NCI-H2029 (cell line): ENCODE data around the gene C2orf15.
"Not testable (repeated sequence)": the region's sequence is repeated elsewhere in the genome, so short reads cannot be mapped to it uniquely, and the experiment has no call there.

Experiments used
- DNase-seq: peaks from one replicate; lab custom pipeline; 2025; lab: John Stamatoyannopoulos, UW

Gene C2orf15, protein sequence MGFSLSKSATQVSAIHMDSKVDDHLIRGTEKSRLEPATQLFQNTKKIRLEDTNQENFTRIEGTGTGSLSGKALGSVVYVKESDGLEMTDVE

DNA sequence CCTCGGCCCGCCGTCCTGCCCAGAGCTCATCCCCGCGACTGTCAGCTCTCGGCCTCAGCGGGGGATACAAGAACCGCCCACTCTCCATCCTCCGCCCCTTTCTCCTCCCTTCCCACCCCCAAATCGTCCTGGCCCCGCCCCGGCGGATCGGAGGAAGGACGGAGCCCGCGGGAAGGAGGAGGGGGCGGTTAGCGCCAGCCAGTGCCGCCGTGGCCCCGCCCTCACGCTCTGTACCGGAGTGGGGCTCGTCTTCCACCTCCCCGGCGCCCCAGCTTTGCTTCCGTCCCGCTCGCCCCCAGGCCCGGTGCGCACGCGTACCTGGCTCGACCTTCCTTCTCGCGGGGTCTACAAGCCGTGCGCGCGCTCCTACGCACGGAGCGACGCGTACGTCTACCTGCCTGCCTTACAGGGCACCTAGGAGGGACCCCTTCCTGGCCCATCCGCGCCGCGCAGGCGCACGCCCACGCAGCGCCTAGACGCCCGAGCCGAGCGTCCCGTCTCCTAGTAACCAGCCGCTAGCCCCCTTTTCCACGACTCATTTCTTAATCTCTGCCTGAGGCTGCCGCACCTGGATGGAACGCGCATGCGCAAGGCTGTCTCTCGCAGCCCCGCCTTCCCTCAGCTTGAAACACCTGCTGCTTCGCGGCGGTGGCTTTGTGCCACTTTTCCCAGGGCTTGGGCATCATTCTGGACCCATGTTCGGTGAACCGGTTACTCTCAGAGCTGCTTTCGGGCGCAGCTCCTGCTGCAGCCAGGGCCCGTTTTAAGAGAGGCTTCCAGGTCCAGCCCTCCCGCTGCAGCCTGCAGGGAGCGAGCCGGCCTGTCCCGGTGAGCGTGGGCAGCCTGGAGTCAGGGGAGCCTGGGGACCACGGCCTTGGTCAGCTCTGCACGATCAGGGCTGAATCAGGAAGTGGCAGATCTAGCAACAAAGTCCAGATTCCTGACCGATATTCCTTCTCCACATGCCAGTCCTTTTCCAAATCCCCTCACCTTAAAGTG lies at the start of gene C2orf15:
Gene C2orf15, plus strand, starts transcription at position 598 of the 999 bp plus-strand sequence. CDS start 8,852 bp downstream, outside the sequence.
- DNase-seq: peak; percentile 97

DNA sequence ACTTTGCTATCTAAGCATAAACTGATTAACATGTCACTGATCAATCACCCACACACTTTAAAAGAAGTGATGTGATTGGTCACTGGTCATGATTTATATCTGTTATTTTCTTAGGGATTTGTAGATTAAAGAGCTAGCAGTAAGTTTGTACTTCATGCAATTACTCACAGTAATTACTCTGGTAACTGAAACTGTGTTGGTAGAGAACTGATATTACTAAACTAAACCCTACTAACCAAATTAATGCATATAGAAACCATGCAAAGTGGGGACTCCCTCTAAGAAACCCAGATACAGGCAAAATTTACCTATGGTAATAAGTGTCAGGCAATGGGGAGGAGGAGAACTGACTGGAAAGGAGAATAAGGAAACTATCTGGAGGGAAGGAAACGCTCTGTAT lies 44.8 kb upstream of the C2orf15 start:
- DNase-seq: no peak

DNA sequence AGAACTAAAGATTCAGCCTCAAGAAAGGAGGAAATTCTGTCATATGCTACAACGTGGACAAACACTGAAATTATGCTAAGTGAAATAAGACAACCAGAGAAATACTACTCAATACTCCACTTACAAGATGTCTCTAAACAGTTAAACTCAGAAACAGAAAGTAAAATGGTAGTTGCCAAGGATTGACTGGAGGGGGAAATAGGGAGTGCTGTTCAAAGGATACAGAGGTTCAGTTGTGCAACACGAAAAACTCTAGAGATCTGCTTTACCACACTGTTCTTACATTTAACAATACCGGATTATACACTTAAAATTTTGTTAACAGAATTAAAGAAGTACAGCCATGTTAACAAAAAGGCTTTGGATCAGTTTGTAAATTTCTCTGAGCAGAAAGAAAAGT lies 39.8 kb upstream of the C2orf15 start:
- no peak for DNase-seq

DNA sequence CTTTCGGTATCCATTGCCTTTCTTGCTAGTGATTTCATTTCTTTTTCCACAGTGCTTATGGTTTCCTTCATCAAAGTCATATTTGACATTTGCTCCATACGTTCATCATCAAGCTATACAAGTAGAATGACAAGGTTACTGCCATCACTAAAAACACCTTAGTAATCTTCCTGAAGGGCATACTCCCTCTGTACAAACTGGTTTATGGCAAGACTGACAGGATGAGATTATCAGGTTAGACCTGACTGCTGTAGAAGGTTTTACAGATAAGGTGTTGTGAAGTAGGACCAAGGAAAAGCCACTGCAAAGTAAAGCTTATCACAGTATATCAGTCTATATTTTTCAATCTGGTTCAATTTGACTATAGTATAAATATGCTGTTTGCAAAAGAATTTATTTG lies 37.5 kb upstream of the C2orf15 start:
- DNase-seq: no peak

DNA sequence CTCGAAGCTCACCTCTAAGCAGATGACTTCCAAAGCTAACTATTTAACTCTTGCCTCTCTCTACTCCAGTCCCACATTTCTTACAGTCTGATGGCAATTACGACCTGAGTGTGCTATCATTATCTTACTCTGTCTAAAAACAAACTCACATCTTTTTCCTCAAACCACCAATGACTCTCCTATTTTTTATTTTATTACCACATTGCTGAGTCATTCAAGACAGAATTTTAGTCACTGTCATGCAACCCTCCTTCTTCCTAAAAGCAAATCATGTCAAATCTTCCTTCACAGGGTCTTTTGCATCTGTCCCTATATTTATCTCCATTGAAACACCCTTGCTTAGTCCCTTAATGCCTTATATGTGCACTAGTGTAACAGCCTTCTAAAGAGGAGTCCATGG lies 34.6 kb upstream of the C2orf15 start:
- no peak for DNase-seq

DNA sequence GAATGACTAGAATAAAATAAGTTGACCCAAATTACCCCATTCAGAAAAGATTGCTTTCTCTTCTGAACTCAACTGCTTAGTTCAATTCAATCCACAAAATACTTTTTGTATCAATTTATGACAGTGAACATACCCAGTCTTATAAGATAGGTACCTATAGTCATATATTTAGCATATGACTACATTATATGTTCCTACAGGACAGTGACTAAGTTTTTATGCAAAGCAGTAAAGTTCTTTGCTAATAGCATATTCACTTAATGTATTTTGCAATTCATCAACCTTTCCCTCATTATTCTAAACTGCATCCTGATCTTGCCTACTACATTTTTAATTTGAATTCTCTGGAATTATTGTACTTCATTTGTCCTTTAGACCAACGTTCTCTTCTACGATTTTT lies 30.3 kb upstream of the C2orf15 start:
- DNase-seq: no peak

DNA sequence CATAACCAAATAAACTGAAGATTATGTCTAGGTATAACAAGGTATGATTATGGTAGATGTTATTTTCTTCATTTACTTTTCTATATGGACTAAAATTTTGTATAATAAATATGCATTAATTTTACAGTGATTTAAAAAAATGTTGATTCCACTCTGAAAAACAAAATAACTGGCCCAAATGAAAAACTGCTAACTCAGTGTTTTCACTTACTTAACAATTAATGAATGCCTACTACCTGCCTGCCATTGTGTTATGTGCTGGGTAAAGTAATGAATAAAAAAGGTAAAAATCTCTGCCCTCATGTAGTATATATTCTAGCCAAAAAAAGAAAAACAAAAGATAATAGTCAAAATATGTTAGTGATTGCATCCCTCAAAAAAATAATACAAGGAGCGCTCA lies 29.6 kb upstream of the C2orf15 start:
- DNase-seq: no peak

DNA sequence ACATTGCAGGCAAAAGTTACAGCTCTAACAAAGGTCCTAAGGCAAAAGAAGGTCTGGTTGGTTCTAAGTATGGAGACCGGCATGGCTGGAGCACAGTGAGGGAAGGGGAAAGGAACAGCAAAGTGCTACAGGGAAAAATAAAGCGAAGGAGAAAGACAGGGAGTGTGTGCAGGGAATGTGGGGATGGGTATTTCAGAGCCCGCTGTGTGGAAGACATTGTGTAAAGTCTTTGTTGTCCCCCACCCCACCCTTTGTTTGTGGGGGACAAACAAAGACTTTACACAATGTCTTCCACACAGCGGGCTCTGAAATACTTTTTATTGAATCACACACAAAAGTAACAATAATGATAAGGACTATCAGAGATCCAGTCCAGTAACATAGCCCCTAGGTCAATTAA lies 28.9 kb upstream of the C2orf15 start:
- DNase-seq: no peak

DNA sequence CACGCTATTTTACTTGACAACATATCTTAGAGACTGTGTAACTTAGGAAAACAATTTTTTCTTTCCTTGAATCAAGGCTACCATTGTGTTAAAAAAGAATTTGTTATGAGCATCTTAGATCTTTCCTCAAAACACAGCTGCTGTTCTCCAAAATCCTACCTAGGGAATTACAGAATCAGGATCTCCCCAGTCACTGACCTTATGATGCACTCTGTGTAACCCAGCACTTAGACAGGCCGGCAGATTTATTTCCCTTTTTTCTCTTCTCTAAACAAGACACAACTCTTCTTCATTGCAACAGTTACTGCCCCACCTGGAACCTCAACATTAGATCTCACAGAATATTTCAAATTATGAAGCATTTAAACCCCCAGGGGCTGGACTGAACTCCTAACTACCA lies 13.5 kb upstream of the C2orf15 start:
- no peak for DNase-seq

DNA sequence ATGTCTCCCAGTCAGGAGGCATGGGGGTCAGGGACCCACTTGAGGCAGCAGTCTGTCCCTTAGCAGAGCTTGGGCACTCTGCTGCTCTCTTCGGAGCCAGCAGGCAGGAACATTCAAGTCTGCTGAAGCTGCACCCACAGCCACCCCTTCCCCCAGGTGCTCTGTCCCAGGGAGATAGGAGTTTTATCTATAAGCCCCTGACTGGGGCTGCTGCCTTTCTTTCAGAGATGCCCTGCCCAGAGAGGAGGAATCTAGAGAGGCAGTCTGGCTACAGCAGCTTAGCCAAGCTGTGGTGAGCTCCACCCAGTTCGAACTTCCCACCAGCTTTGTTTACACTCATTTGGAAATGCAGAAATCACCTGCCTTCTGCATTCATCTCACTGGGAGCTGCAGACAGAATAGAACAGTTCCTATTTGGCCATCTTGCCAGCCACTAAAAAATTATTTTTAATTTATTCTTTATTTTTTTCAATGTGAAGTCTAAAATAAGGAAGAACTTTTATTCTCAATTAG lies 6.4 kb upstream of the C2orf15 start:
- DNase-seq: not testable (repeated sequence)

DNA sequence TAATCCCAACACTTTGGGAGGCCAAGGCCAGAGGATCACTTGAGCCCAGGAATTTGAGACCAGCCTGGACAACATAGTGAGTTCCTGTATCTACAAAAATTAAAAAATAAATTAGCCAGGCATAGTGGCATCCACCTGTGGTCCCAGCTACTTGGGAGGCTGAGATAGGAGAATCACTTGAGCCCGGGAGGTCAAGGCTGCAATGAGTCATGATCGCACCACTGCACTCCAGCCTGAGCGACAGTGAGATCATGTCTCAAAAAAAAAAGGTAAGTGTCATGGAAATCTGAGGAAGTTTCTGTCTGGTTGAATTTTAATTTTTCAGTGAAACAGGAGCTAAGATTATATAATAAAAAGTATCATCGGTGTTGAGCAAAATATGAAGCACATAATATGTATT lies 2.5 kb upstream of the C2orf15 start:
- no peak for DNase-seq

DNA sequence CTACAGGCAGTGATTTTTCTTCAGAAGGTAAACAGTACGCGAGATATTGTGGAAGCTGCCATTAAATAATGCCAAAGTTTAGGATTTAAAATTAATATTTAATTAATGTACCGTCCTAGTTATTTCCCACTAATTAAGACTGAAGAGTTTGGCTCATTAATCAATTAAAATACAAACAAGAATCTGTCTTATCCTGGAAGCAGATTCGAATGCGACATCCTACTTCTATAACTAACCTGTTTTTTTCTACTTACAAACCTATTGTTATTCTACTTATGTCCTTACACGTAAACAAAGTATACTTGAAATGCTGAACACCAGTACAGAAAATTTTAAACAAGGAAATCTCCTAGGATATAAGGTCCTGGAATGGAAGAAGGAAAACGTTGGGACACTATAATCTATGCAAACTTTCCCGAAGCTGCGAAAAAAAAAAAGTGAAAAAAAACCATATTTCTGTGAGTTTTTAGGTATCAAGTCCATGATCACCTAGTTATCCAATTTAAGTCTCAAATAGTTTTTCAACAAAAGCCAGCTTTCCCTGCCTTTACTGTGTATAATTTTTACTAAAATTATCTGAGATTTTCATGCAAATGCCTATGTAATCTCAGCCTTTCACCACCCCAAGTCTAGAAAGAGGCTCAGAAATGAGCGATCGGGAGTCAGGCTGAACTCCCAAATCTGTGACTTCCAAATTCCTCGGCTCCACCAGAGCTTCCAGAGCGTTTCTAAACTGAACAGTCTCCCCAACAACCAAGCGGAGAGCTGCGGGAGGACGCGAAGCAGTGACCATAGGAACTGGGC lies 1.2 kb upstream of the C2orf15 start:
- DNase-seq: no peak

DNA sequence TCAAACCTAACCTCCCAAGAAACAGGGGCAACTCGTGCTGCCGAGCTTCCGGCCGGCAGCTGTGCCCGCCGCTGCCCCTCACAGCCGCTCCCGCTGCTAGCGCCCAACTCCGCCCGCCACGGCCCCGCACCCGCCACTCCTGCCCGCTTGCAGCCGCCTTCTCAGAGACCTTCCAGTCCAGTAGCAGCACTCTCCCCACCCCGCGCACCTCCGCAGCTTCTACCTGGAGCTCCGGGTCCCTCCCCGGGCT lies 722 bp upstream of the C2orf15 start:
- DNase-seq: no peak

DNA sequence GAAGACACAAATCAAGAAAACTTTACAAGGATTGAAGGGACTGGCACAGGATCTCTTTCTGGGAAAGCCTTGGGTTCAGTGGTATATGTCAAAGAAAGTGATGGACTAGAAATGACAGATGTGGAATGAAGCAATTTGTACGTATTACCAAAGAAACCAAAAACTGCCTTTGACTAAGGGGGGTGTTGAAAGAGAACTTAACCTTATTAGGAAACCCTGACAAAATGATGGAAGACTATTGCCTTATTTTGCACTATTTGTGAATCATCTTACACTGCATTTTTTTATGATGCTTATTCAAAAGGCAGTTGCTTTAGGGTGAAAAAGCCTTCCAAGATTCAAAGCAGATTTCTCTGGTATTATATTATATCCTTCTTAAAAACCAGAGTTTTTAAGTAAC lies 9.2 kb downstream of the C2orf15 start:
- DNase-seq: no peak

DNA sequence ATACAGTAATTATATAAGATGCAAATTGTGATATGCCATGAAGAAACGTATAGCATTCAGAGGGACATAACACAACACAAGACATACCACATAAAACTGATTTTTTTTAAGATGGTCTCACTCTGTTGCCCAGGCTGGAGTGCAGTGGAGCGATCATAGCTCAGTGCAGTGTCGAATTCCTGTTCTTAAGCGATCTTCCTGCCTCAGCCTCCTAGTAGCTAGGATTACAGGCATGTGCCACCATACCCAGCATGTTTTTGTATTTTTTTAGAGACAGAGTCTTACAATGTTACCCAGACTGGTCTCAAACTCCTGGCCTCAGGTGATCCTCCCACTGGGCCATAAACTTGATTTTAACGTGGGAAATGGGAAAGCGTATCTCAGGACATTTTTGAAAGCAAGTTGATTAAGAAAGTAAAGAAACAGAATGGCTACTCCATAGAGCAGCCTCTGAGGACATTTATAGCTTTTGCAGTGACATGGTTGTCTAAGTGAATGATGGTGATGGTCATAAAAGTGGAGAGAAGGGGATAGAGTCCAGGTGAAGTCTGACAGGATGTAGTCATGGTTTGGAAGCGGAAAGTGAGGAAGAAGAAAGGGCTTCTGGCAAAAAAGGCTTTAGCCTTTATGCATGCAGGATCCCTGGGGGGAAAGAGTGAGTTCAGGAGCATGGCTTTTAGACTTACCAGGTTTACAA lies 10.8 kb downstream of the C2orf15 start:
- no peak for DNase-seq

DNA sequence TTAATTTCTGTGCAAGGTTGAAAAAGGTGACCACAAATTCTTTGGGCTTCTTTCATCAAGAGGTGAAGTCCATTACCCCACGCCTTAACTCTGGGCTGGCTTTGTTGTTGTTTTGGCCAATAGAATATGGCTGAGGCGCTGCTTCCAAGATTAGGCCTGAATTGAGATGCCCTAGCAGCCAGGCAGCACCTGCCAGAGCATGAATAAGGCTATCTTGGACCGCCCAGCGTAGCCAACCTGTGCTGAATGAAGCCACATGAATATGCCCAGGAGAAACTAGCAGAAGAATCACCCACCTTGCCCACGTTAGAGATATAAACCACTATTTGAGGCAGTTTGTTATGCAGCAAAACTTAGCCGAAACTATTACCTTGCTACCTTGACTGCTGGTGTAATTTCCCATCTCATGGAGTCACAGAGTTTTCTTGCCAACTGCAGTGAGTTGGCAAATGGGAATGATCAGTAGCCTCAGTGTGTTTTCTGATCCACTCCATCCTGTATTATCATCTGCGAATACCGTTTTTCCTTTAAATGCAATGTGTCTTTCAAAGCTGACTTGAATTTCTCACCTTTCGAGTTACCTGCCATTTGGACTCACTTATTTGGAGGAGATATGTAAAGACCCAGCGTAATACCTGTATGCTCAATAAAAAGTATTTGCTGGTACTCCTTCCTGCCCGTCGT lies 12.6 kb downstream of the C2orf15 start:
- no peak for DNase-seq

DNA sequence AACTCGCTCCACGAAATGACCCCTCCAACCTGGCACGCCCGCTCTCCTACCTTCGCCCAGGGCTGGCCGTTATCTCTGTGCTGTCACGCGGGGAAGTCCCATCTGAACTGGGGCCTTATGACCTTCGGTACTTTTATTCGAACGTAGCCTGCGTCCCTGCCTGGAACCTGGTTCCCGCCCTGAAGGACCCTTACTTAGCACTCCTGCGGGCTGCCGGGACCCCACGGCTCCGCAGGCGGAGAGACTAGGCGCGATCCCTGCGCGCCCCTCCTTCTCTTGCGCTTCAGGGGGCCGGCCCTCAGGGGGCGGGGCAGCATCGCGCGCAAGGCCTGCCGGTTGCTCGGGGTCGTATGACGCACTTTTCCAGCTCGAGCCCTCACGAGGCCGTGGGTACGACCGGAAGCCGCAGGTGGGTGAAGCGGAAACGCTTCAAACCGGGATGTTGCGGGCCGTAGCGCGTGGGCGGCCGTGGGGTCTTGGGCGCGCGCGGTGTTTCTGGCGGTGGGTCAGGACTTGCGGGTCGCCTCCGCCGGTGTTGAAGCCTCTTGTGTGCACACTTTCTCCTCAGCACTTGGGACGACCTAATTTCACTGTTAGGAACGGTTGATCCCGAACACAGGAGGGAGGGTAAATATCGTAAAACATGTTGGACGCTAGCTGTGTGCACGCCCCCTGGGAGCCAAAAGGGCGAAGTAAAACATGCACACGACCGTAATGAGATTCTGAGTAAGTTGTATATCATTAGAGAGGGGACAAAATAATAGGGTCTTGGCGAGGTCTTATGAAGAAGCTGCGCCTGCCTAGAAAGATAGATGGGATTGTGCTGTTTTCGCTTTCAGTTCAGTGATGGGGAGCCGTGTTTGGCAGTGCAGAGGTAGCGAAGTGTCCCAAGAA lies 13.4 kb downstream of the C2orf15 start, which contains the start of the genes LIPT1 and TSGA10:
Gene LIPT1, plus strand, starts transcription at position 325 of the 894 bp plus-strand sequence. CDS start 6,991 bp downstream, outside the sequence.
Gene TSGA10, minus strand, starts transcription at position 300 of the 894 bp plus-strand sequence. CDS start 45,503 bp downstream, outside the sequence.
- peak; percentile 74 for DNase-seq

DNA sequence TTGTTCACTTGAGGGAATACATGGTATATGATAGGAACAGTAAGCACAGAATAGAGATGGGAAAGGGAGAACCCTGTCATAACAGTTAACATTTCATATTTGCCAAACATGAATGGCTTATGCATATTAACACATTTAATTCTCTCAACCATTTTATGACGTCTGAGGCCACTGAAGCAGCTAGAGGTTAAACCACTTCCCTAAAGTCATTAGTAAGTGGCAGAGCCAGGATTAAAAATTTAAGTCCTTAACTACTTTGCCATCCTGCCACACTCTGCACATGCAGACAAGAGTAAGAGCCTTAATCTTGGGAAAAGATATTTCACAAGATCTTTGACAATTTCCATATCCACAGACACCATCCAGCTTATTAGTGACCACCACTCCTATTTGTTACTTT lies 15.4 kb downstream of the C2orf15 start:
- no peak for DNase-seq

DNA sequence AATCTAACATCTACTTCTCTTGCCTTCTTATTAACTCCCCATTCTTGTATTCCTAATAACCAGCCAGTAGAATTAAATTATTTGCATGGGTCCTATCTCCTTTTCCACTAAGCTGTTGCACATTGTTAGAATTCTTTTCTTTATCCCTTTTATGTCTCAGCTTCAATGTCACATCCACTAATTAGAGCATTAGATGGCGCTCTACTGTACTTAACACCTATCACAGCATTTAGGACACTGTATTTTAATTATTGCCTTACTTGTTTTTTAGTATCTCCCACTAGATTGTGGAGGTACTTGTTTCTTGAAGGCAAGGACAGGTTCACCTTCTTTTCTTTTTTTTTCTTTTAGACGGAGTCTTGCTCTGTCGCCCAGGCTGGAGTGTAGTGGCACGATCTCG lies 17.1 kb downstream of the C2orf15 start:
- no peak for DNase-seq

DNA sequence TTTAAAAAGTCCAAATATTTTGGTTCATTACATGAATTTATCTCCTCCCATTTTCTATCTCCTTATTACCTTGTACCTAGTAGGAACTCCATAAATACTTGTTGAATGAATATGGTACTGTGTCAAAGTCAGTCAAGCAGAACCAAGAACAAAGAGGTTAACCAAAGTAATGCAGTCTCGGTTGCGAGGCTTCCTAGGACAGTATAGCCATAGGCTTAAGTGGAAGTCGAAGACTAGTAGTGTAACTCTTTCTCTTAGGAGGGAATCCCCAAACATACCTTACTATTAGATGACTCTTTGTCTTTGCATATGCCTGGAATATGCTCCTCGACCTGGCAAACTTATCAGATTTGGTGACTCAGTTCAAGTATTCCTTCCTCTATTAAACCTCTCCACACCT lies 18.1 kb downstream of the C2orf15 start:
- DNase-seq: no peak
